Lower leg skin (tissue), 3 donors: ENCODE results near the gene GAREM1.

Experiments
- CTCF ChIP-seq, 3 donors: fragments of 450-650 bp; IDR thresholded peaks; one replicate each; pipeline ENCODE4 v1.5.1; 2016; ENCODE audit warnings: antibody characterized with exemption in 3 of 3, mild to moderate bottlenecking in 3 of 3, moderate library complexity in 2 of 3
- POLR2A ChIP-seq, 2 donors: fragments of 450-650 bp; IDR thresholded peaks; one replicate each; pipeline ENCODE4 v1.6.1; 2016 to 2017; ENCODE audit warnings: antibody characterized with exemption in 2 of 2, mild to moderate bottlenecking in 1 of 2, moderate library complexity in 1 of 2

GRCh38 chr18:32429402-32429801 is 41.3 kb downstream of the GAREM1 start:
- TF ChIP-seq CTCF (IDR thresholded peaks at IDR 0.05) (no peak), POLR2A (IDR thresholded peaks at IDR 0.05) (no peak)
